Naive thymus-derived CD4-positive, alpha-beta T cell (primary cell): ENCODE data around the gene PALLD. TPM values are rescaled to one million over a fixed set of nuclear protein-coding genes. Genes with fewer than 3 reads are reported as not detected.

Source experiments
- ATAC-seq: fragments of 150-1000 bp; cut with Tn5 transposase; 2 replicates; pipeline ENCODE4 v1.10.0; 2021; ENCODE audit warnings: mild to moderate bottlenecking, moderate library complexity
- CTCF ChIA-PET: fragments of 350-600 bp; sonication (Branson Sonifier 250); formaldehyde crosslinking; loops from one replicate; lab custom pipeline; 2021; ENCODE audit warnings: antibody characterized with exemption; lab: Charles Lee
- POLR2A ChIA-PET: fragments of 350-600 bp; sonication (Branson Sonifier 250); formaldehyde crosslinking; loops from one replicate; lab custom pipeline; 2021; ENCODE audit warnings: antibody characterized with exemption, inconsistent platforms; lab: Charles Lee
- DNase-seq, 9 donors: peaks; one replicate each; pipeline versions ENCODE4 v3.0.0 to v3.0.0-alpha.2; 2020 to 2022; ENCODE audit warnings: mixed read lengths in 1 of 9
- H3K27ac ChIP-seq: one replicate; pipeline ENCODE4 v1.7.0; 2013; ENCODE audit warnings: mild to moderate bottlenecking, low read depth, low read length, moderate library complexity
- H3K27me3 ChIP-seq, 2 donors: one replicate each; pipeline ENCODE4 v1.7.0; 2013; ENCODE audit warnings: low read length in 2 of 2, mild to moderate bottlenecking in 2 of 2, moderate library complexity in 2 of 2; ENCODE audit not compliant: control insufficient read depth in 2 of 2, insufficient read depth in 2 of 2
- H3K36me3 ChIP-seq, 3 experiments: 1 replicate in 2 of 3; 2 replicates in 1 of 3; pipeline ENCODE4 v1.7.0; 2013; ENCODE audit warnings: low read length in 3 of 3, mild to moderate bottlenecking in 3 of 3, moderate library complexity in 1 of 3; ENCODE audit not compliant: insufficient read depth in 3 of 3, control insufficient read depth in 2 of 3
- H3K4me1 ChIP-seq, 2 donors: one replicate each; pipeline ENCODE4 v1.7.0; 2013; ENCODE audit warnings: low read length in 2 of 2, mild to moderate bottlenecking in 2 of 2, moderate library complexity in 1 of 2; ENCODE audit not compliant: control insufficient read depth in 2 of 2, insufficient read depth in 2 of 2
- H3K4me3 ChIP-seq: 2 replicates; pipeline ENCODE4 v1.7.0; 2013; ENCODE audit warnings: mild to moderate bottlenecking, low read length
- H3K9me3 ChIP-seq, 3 experiments: 1 replicate in 2 of 3; 2 replicates in 1 of 3; pipeline ENCODE4 v1.7.0; 2013; ENCODE audit warnings: low read length in 3 of 3; ENCODE audit not compliant: control insufficient read depth in 2 of 3
- H3K27ac Mint-ChIP-seq, 9 donors: one replicate each; pipeline ENCODE4 v1.8.0; 2020 to 2022; ENCODE audit warnings: mixed read lengths in 9 of 9, mild to moderate bottlenecking in 8 of 9, moderate library complexity in 5 of 9, inconsistent platforms in 2 of 9
- H3K27me3 Mint-ChIP-seq, 5 donors: one replicate each; pipeline ENCODE4 v1.8.0; 2021 to 2022; ENCODE audit warnings: mixed read lengths in 5 of 5, mild to moderate bottlenecking in 1 of 5
- H3K36me3 Mint-ChIP-seq, 5 donors: one replicate each; pipeline ENCODE4 v1.8.0; 2020 to 2022; ENCODE audit warnings: mixed read lengths in 5 of 5, mild to moderate bottlenecking in 3 of 5, inconsistent platforms in 1 of 5
- H3K4me1 Mint-ChIP-seq, 7 donors: one replicate each; pipeline ENCODE4 v1.8.0; 2020 to 2022; ENCODE audit warnings: mixed read lengths in 7 of 7, mild to moderate bottlenecking in 3 of 7, inconsistent platforms in 1 of 7
- H3K4me3 Mint-ChIP-seq, 10 donors: one replicate each; pipeline ENCODE4 v1.8.0; 2020 to 2022; ENCODE audit warnings: mild to moderate bottlenecking in 10 of 10, mixed read lengths in 10 of 10, moderate library complexity in 6 of 10, inconsistent platforms in 2 of 10
- H3K9me3 Mint-ChIP-seq, 11 donors: one replicate each; pipeline ENCODE4 v1.8.0; 2020 to 2022; ENCODE audit warnings: mixed read lengths in 11 of 11, mild to moderate bottlenecking in 4 of 11, inconsistent platforms in 1 of 11, moderate library complexity in 1 of 11
- intact Hi-C, 2 donors: fragments of 100-400 bp; cut with micrococcal nuclease; formaldehyde crosslinking; loops; one replicate each; pipeline ENCODE4 v1.15.1; 2023
- polyA plus RNA-seq, 2 donors: library from polyadenylated mRNA; unstranded; fragments of 300-500 nt; fragmentation: Illumina TruSeq; gene quantifications; one replicate each; pipeline ENCODE4 v1.2.3, GENCODE V29; 2021
- total RNA-seq, 6 experiments: library from RNA in 5 of 6; stranded (reverse) in 5 of 6; gene quantifications; 1 replicate in 5 of 6; 2 replicates in 1 of 6; pipeline ENCODE4 v1.2.3 and lab custom pipeline; 2021 to 2026

PALLD gene
- total and polyA plus RNA-seq, 7 experiments from 2014 or later, result 0.51 to 11.9 (median 0.76) TPM

DNA sequence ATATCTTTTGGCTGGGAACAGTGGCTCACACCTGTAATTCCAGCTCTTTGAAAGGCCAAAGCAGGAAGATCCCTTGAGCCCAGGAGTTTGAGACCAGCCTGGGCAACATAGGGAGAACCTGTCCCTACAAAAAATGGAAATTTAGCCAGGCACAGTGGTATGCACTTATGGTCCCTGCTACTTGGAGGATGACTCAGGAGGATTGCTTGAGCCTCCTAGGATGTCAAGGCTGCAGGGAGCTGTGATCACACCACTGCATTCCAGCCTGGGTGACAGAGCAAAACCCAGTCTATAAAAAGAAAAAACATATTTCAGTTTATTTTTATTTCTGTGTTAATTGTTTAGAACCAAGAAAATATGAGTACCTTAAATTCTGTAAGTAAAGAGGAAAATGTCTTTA, 389.5 kb downstream of the PALLD start:
- no peaks in the 10 kb centered on the region for H3K9me3 ChIP-seq
- no peaks in the 10 kb centered on the region for H3K27me3 ChIP-seq
- intact Hi-C loops, result no loop called here
- no peak overlapping the region for H3K27ac ChIP-seq
- H3K4me3 ChIP-seq, result no peak overlapping the region
- ChIA-PET CTCF (interaction anchor here (0.6 kb wide), 1 partner anchor 77 kb away, joined by 3 read pairs; no protein-coding TSS in a partner anchor), POLR2A (interaction anchor here (0.6 kb wide), 1 partner anchor 413 kb away, joined by 3 read pairs; no protein-coding TSS in a partner anchor)
- peaks cover 0 to 1% (median 0%) of the 10 kb centered on the region in 11 donors for H3K9me3 Mint-ChIP-seq
- H3K36me3 Mint-ChIP-seq, result peaks cover 0 to 21% (median 1%) of the 10 kb centered on the region in 5 donors
- H3K4me3 Mint-ChIP-seq, result no peak overlapping the region
- H3K27me3 Mint-ChIP-seq, result peaks cover 0 to 9% (median 7%) of the 10 kb centered on the region in 5 donors
- no peaks in the 10 kb centered on the region for H3K4me1 ChIP-seq
- H3K36me3 ChIP-seq, result no peaks in the 10 kb centered on the region
- H3K4me1 Mint-ChIP-seq, result peaks cover 0 to 2% (median 0%) of the 10 kb centered on the region in 7 donors
- no peak overlapping the region for H3K27ac Mint-ChIP-seq
- no peak for ATAC-seq
- no peak for DNase-seq

- ChIA-PET CTCF (no interaction called here), POLR2A (no interaction called here)
- no peak for ATAC-seq
- H3K4me3 Mint-ChIP-seq, result no peak overlapping the region
- no peaks in the 10 kb centered on the region for H3K4me1 ChIP-seq
- no peaks in the 10 kb centered on the region for H3K27me3 Mint-ChIP-seq
- intact Hi-C loops, result no loop called here
- peaks cover 0 to 2% (median 0%) of the 10 kb centered on the region in 7 donors for H3K4me1 Mint-ChIP-seq
- no peak overlapping the region for H3K27ac Mint-ChIP-seq
- peaks cover 0 to 1% (median 0%) of the 10 kb centered on the region in 11 donors for H3K9me3 Mint-ChIP-seq
- no peaks in the 10 kb centered on the region for H3K27me3 ChIP-seq
- no peak overlapping the region for H3K27ac ChIP-seq
- no peaks in the 10 kb centered on the region for H3K9me3 ChIP-seq
- no peak for DNase-seq
- no peaks in the 10 kb centered on the region for H3K36me3 ChIP-seq
- peaks cover 0 to 25% (median 6%) of the 10 kb centered on the region in 5 donors for H3K36me3 Mint-ChIP-seq
- no peak overlapping the region for H3K4me3 ChIP-seq
Measured at GRCh38 chr4:168887809-168888208, 391.0 kb downstream of the PALLD start.

DNA sequence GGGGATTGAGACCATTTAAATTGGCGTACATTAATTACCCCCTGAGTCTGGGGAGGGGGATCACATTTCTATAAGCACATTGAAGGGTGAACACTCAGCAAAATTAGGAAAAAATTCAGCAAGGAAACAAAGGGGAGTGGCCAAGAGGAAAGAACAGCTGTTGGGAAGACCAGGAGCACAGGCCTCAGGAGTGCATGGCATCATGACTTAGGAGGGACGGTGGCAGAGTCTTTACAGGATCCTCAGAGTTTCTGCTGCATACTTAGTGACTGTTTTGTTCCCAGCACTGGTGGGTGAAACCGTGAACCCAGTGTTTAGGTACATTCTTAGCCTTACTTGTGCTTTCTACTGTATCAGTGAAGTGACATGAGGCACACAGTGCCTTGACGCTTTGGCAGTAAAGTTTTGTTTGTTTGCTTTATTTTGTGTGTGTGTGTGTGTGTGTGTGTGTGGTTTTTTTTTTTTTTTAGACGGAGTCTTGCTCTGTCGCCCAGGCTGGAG, 391.9 kb downstream of the PALLD start:
- peaks cover 0 to 2% (median 0%) of the 10 kb centered on the region in 7 donors for H3K4me1 Mint-ChIP-seq
- H3K27ac Mint-ChIP-seq, result no peak overlapping the region
- Histone ChIP-seq H3K9me3 (no peaks in the 10 kb centered on the region), H3K4me3 (no peak overlapping the region), H3K36me3 (no peaks in the 10 kb centered on the region), H3K27ac (no peak overlapping the region), H3K4me1 (no peaks in the 10 kb centered on the region), H3K27me3 (no peaks in the 10 kb centered on the region)
- POLR2A ChIA-PET, result no interaction called here
- H3K9me3 Mint-ChIP-seq, result peaks cover 0 to 1% (median 0%) of the 10 kb centered on the region in 11 donors
- ATAC-seq (no peak), DNase-seq (no peak)
- H3K4me3 Mint-ChIP-seq, result peak overlapping the region in 1 of 10 donors; percentile 20
- intact Hi-C loops, result no loop called here
- H3K27me3 Mint-ChIP-seq, result no peaks in the 10 kb centered on the region
- H3K36me3 Mint-ChIP-seq, result peaks cover 0 to 33% (median 8%) of the 10 kb centered on the region in 5 donors
- CTCF ChIA-PET, result no interaction called here

- H3K36me3 ChIP-seq, result no peaks in the 10 kb centered on the region
- Mint-ChIP-seq H3K4me3 (no peak overlapping the region), H3K27ac (no peak overlapping the region), H3K36me3 (peaks cover 0 to 40% (median 16%) of the 10 kb centered on the region in 5 donors), H3K27me3 (no peaks in the 10 kb centered on the region), H3K4me1 (no peaks in the 10 kb centered on the region), H3K9me3 (no peaks in the 10 kb centered on the region)
- POLR2A ChIA-PET, result no interaction called here
- CTCF ChIA-PET, result no interaction called here
- H3K9me3 ChIP-seq, result no peaks in the 10 kb centered on the region
- ATAC-seq (no peak), DNase-seq (no peak)
- H3K27me3 ChIP-seq, result no peaks in the 10 kb centered on the region
- H3K4me1 ChIP-seq, result no peaks in the 10 kb centered on the region
- intact Hi-C loops, result no loop called here
- no peak overlapping the region for H3K27ac ChIP-seq
- no peak overlapping the region for H3K4me3 ChIP-seq
Measured at GRCh38 chr4:168891086-168891485, 394.2 kb downstream of the PALLD start.

GRCh38 chr4:168891688-168892087, 394.8 kb downstream of the PALLD start:
- POLR2A ChIA-PET, result interaction anchor here (0.5 kb wide), 1 partner anchor 212 kb away, joined by 4 read pairs; no protein-coding TSS in a partner anchor
- intact Hi-C loops, result no loop called here
- no peak for DNase-seq

DNA sequence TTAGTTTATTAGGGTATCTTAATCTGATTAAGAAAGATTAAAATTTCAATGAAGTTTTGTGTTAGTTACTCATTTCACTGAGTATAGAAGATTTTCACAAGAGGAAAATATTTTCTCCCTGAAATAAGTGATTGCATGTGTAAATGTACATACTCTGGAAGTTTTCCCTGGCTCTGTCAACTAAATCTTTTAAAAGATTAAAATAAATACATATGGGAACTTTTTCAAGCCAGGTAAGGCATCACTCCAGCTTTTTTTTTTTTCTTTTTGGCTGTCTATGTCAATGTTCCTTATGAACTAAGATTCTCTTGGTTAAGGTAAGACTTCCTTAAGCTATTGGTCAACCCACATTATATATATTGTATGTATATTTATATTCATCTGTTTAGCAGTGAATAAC, 395.6 kb downstream of the PALLD start:
- intact Hi-C loops, result no loop called here
- H3K4me1 Mint-ChIP-seq, result no peaks in the 10 kb centered on the region
- H3K4me3 Mint-ChIP-seq, result no peak overlapping the region
- Histone ChIP-seq H3K27me3 (no peaks in the 10 kb centered on the region), H3K27ac (no peak overlapping the region), H3K4me1 (no peaks in the 10 kb centered on the region), H3K9me3 (no peaks in the 10 kb centered on the region), H3K4me3 (no peak overlapping the region), H3K36me3 (no peaks in the 10 kb centered on the region)
- H3K27me3 Mint-ChIP-seq, result no peaks in the 10 kb centered on the region
- ChIA-PET CTCF (no interaction called here), POLR2A (no interaction called here)
- peaks cover 0 to 40% (median 17%) of the 10 kb centered on the region in 5 donors for H3K36me3 Mint-ChIP-seq
- ATAC-seq (no peak), DNase-seq (no peak)
- no peak overlapping the region for H3K27ac Mint-ChIP-seq
- no peaks in the 10 kb centered on the region for H3K9me3 Mint-ChIP-seq

More at GRCh38 chr4:168891688-168892087, 394.8 kb downstream of the PALLD start:
- Histone ChIP-seq H3K27ac (no peak overlapping the region), H3K36me3 (no peaks in the 10 kb centered on the region), H3K4me1 (no peaks in the 10 kb centered on the region), H3K4me3 (no peak overlapping the region), H3K27me3 (no peaks in the 10 kb centered on the region), H3K9me3 (no peaks in the 10 kb centered on the region)
- no peak for ATAC-seq
- H3K4me1 Mint-ChIP-seq, result no peaks in the 10 kb centered on the region
- CTCF ChIA-PET, result no interaction called here
- no peak overlapping the region for H3K27ac Mint-ChIP-seq
- H3K4me3 Mint-ChIP-seq, result no peak overlapping the region
- no peaks in the 10 kb centered on the region for H3K9me3 Mint-ChIP-seq
- H3K27me3 Mint-ChIP-seq, result no peaks in the 10 kb centered on the region
- H3K36me3 Mint-ChIP-seq, result peaks cover 0 to 40% (median 17%) of the 10 kb centered on the region in 5 donors

DNA sequence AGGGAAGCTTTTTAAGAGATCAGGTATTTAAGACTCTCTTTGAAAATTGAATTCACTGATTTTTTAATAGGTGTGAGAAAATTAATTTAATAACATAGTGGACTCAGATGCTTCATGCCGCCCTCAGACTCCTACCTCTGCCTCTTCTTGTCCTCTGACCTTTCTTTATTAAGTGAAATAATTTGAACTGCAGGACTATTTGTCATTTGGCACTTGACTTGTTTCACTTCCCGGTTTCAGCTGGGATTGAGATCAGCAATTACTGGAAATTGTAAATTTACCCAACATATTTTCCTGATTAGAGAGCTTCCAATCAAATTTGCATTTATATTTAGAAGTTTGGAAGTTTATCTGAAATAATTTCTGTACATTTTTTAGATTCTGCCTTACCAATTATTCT, 396.4 kb downstream of the PALLD start:
- no peaks in the 10 kb centered on the region for H3K4me1 Mint-ChIP-seq
- H3K27ac Mint-ChIP-seq, result no peak overlapping the region
- Histone ChIP-seq H3K27me3 (no peaks in the 10 kb centered on the region), H3K27ac (no peak overlapping the region), H3K9me3 (no peaks in the 10 kb centered on the region), H3K4me3 (no peak overlapping the region), H3K4me1 (no peaks in the 10 kb centered on the region), H3K36me3 (no peaks in the 10 kb centered on the region)
- H3K4me3 Mint-ChIP-seq, result no peak overlapping the region
- H3K36me3 Mint-ChIP-seq, result peaks cover 0 to 37% (median 15%) of the 10 kb centered on the region in 5 donors
- intact Hi-C loops, result no loop called here
- DNase-seq, result no peak
- no peaks in the 10 kb centered on the region for H3K27me3 Mint-ChIP-seq
- H3K9me3 Mint-ChIP-seq, result no peaks in the 10 kb centered on the region
- ATAC-seq, result no peak
- ChIA-PET POLR2A (interaction anchor here (0.7 kb wide), 1 partner anchor 9 kb away, joined by 3 read pairs; no protein-coding TSS in a partner anchor), CTCF (no interaction called here)
